ENCODE measurements around the gene CBFA2T2.

GRCh38 chr20:33559212-33559611 is 69.3 kb downstream of the CBFA2T2 start:
- TF ChIP-seq CTCF (IDR thresholded peaks at IDR 0.05), result no peak
- no peak for TF ChIP-seq EZH2 (IDR thresholded peaks at IDR 0.05; ENCODE audit: borderline replicate concordance, insufficient read depth, low read depth, low read length, poor library complexity, severe bottlenecking)

Measured in B cell (primary cell).